Measurements from ENCODE around the gene ANAPC13.

DNA sequence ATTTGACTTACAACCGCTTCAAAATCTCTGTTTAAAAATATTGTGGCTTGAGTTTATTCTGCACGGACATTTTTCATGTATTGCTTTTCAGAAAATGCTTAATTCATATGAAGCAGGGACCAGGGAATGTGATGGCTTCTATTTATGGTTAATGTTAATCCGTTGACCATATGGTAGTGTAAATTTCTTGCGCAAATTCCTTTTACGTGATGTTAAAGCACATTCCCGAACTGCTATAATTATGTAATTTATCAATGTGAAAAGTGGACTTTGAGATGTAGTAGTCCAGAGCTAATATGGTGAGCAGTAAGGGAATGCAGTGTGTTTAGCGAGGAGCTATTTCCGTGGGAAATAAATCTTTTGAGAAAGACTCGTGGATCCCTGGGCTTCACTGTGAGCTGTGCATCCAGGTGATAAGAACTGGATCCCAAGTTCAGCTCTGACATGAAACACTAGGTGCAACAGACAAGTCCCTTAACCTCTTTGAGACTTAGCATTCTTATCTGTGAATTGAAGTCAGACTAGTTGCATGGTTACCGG lies 27.3 kb downstream of the ANAPC13 start:
- no peak for TF ChIP-seq POLR2A (IDR thresholded peaks at IDR 0.05)
- TF ChIP-seq, protein P1, sequence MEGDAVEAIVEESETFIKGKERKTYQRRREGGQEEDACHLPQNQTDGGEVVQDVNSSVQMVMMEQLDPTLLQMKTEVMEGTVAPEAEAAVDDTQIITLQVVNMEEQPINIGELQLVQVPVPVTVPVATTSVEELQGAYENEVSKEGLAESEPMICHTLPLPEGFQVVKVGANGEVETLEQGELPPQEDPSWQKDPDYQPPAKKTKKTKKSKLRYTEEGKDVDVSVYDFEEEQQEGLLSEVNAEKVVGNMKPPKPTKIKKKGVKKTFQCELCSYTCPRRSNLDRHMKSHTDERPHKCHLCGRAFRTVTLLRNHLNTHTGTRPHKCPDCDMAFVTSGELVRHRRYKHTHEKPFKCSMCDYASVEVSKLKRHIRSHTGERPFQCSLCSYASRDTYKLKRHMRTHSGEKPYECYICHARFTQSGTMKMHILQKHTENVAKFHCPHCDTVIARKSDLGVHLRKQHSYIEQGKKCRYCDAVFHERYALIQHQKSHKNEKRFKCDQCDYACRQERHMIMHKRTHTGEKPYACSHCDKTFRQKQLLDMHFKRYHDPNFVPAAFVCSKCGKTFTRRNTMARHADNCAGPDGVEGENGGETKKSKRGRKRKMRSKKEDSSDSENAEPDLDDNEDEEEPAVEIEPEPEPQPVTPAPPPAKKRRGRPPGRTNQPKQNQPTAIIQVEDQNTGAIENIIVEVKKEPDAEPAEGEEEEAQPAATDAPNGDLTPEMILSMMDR (IDR thresholded peaks at IDR 0.05) = no peak
